PFSK-1 (cell line): Measurements from ENCODE around the gene ACOXL.

Experiments used
- TAF1 ChIP-seq: IDR thresholded peaks from 2 replicates; pipeline ENCODE4 v1.6.1; 2012; ENCODE audit warnings: low read length, control low read depth, borderline replicate concordance; ENCODE audit not compliant: insufficient read depth
- TF ChIP-seq, protein P1 (sequence below), 2 experiments: IDR thresholded peaks; 2 replicates each; pipeline versions ENCODE4 v1.6.1 to v1.8.0; 2011 to 2012; ENCODE audit warnings: low read depth in 2 of 2, low read length in 2 of 2, control low read depth in 1 of 2, inconsistent platforms in 1 of 2, mild to moderate bottlenecking in 1 of 2, moderate library complexity in 1 of 2; ENCODE audit not compliant: insufficient read depth in 1 of 2

DNA sequence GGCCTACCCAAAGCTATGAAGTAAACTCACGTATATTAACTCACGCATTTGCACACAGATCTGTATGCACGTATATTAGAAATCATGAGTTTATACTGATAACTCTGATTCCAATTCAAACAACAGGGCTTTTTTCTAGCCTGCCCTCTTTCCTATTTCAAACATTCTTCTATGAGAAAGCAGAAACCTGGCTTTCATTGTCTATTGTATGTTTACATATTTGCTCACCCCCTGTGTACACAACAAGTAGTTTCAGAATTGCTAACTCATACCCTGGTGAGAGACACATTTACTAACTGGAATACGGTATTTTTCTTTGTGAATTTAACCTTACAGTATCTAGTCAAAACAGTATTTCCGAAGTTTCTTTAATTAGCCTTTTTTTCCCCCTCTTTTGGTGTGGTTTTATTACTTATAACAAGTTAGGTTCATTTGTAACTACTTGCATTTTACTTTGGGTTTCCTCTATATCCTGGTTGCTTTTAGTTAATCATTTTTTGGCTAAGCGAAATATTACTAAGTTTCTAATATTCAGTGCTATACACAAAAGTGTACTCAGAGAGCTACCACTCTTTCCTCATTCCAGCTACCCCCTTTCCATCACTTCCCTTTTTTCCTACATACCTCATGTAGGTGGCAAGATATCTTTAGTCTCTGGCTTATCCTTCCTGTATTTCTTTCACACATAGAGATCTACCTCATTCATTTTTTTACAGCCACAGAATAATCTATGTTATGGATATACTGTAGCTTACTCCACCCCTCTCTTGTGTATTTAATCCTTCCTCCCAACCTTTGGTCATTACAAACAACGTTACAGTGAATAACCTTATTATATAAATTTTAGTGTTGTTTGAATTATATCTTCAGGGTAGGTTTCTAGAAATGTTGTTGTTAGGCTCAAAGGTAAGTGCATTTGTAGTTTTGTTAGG, 275.6 kb downstream of the ACOXL start:
- TF ChIP-seq, protein P1, sequence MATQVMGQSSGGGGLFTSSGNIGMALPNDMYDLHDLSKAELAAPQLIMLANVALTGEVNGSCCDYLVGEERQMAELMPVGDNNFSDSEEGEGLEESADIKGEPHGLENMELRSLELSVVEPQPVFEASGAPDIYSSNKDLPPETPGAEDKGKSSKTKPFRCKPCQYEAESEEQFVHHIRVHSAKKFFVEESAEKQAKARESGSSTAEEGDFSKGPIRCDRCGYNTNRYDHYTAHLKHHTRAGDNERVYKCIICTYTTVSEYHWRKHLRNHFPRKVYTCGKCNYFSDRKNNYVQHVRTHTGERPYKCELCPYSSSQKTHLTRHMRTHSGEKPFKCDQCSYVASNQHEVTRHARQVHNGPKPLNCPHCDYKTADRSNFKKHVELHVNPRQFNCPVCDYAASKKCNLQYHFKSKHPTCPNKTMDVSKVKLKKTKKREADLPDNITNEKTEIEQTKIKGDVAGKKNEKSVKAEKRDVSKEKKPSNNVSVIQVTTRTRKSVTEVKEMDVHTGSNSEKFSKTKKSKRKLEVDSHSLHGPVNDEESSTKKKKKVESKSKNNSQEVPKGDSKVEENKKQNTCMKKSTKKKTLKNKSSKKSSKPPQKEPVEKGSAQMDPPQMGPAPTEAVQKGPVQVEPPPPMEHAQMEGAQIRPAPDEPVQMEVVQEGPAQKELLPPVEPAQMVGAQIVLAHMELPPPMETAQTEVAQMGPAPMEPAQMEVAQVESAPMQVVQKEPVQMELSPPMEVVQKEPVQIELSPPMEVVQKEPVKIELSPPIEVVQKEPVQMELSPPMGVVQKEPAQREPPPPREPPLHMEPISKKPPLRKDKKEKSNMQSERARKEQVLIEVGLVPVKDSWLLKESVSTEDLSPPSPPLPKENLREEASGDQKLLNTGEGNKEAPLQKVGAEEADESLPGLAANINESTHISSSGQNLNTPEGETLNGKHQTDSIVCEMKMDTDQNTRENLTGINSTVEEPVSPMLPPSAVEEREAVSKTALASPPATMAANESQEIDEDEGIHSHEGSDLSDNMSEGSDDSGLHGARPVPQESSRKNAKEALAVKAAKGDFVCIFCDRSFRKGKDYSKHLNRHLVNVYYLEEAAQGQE (IDR thresholded peaks at IDR 0.05; ENCODE audit: insufficient read depth in 1 of 2, low read depth in 2 of 2, low read length in 2 of 2): no peak
- TF ChIP-seq TAF1: no peak
